ENCODE results near the gene CDC123.
"Not testable (repeated sequence)": the region's sequence is repeated elsewhere in the genome, so short reads cannot be mapped to it uniquely, and the experiment has no call there.

CDC123 gene

GRCh38 chr10:12237265-12238220, 41.6 kb downstream of the CDC123 start:
- no peak for DNase-seq

- DNase-seq, result no peak
Observed at GRCh38 chr10:12238821-12239220, 42.8 kb downstream of the CDC123 start.

- peak; percentile 77 to 85 for DNase-seq
Observed at GRCh38 chr10:12241810-12242529, 46.0 kb downstream of the CDC123 start.

GRCh38 chr10:12243864-12244620, 48.1 kb downstream of the CDC123 start:
- no peak for DNase-seq

GRCh38 chr10:12250181-12250580, 54.2 kb downstream of the CDC123 start:
- no peak for DNase-seq

GRCh38 chr10:12250702-12251101, 54.7 kb downstream of the CDC123 start:
- not testable (repeated sequence) for DNase-seq

- no peak for DNase-seq
Observed at GRCh38 chr10:12251581-12251980, 55.6 kb downstream of the CDC123 start.

GRCh38 chr10:12252882-12253546, 57.0 kb downstream of the CDC123 start:
- peak; percentile 17 to 23 for DNase-seq

GRCh38 chr10:12255048-12255447, 59.1 kb downstream of the CDC123 start:
- DNase-seq, result no peak

- no peak for DNase-seq
Observed at GRCh38 chr10:12259988-12260387, 64.0 kb downstream of the CDC123 start.

- DNase-seq, result no peak
Observed at GRCh38 chr10:12262278-12262981, 66.4 kb downstream of the CDC123 start.

GRCh38 chr10:12264204-12264940, 68.4 kb downstream of the CDC123 start:
- DNase-seq, result peak; percentile 78 to 84

GRCh38 chr10:12269056-12269455, 73.1 kb downstream of the CDC123 start:
- no peak for DNase-seq

GRCh38 chr10:12271210-12271540, 75.2 kb downstream of the CDC123 start:
- no peak for DNase-seq

- DNase-seq, result not testable (repeated sequence)
Observed at GRCh38 chr10:12277862-12278261, 81.9 kb downstream of the CDC123 start.

GRCh38 chr10:12279281-12279680, 83.3 kb downstream of the CDC123 start:
- DNase-seq, result no peak

GRCh38 chr10:12287772-12288171, 91.8 kb downstream of the CDC123 start:
- DNase-seq, result no peak

GRCh38 chr10:12297784-12298183, 101.8 kb downstream of the CDC123 start:
- DNase-seq, result not testable (repeated sequence)

- DNase-seq, result no peak
Observed at GRCh38 chr10:12299222-12299965, 103.4 kb downstream of the CDC123 start.

Measured in activated CD4-positive, alpha-beta T cell treated with anti-CD3 and anti-CD28 coated beads, Interleukin-2, amount 50 U/mL, for 48 hours (primary cell).